K562 treated with DMSO at 1 percent for 12 hours (cell line): ENCODE data around the gene MNT. TPM values are rescaled to one million over a fixed set of nuclear protein-coding genes. Genes with fewer than 3 reads are reported as not detected.

Experiments
- total RNA-seq: library from RNA; unstranded; fragments of 300-600 nt; gene quantifications from 2 replicates; pipeline ENCODE4 v1.2.3, GENCODE V29; 2022; ENCODE audit not compliant: insufficient read depth

MNT gene
- 5.2 and 8.5 TPM in 2 replicates for total RNA-seq

GRCh38 chr17:2400877-2401425 is at the start of gene MNT:
TSS of gene MNT (minus strand) at chr17:2401060. CDS start at chr17:2400712, 348 bp downstream.

GRCh38 chr17:2336852-2337543 is 63.9 kb downstream of the MNT start, which contains the start of gene SGSM2:
TSS of gene SGSM2 (plus strand) at chr17:2337501. CDS start at chr17:2337689, 188 bp downstream.

GRCh38 chr17:2336215-2336851 is 64.5 kb downstream of the MNT start, which contains the start of gene TSR1:
TSS of gene TSR1 (minus strand) at chr17:2336457. CDS start at chr17:2336427, 30 bp downstream.

Other genes starting within 250 kb of the MNT start
- 9.5 and 19.5 TPM in 2 replicates for gene SMG6, start 97.3 kb downstream of the MNT start, total RNA-seq
- 4.6 and 8.7 TPM in 2 replicates for gene SRR, start 97.1 kb downstream of the MNT start, total RNA-seq
- gene TSR1, start 64.6 kb downstream of the MNT start, total RNA-seq = 5.3 and 17.3 TPM in 2 replicates
- 11.2 and 24.1 TPM in 2 replicates for gene SGSM2, start 63.6 kb downstream of the MNT start, total RNA-seq
- gene METTL16, start 110.8 kb upstream of the MNT start, total RNA-seq = 4.1 and 14.6 TPM in 2 replicates
- gene PAFAH1B1, start 192.6 kb upstream of the MNT start, total RNA-seq = 25.7 and 42.2 TPM in 2 replicates